Globus pallidus (tissue), 1 donor: ENCODE results near the gene DDX41.

ENCODE experiments used
- DNase-seq: peaks from one replicate; pipeline ENCODE4 v3.0.0-alpha.2; 2015; ENCODE audit warnings: low spot score

The DDX41 gene

GRCh38 chr5:177513500-177513899 lies 3.3 kb downstream of the DDX41 start:
- no peak for DNase-seq

GRCh38 chr5:177512736-177513380 lies 3.9 kb downstream of the DDX41 start:
- no peak for DNase-seq

- no peak for DNase-seq
Observed at GRCh38 chr5:177511796-177512675, 4.7 kb downstream of the DDX41 start.

GRCh38 chr5:177511181-177511580 lies 5.6 kb downstream of the DDX41 start:
- no peak for DNase-seq

- no peak for DNase-seq
Observed at GRCh38 chr5:177510567-177511053, 6.2 kb downstream of the DDX41 start.

GRCh38 chr5:177509991-177510566 lies 6.7 kb downstream of the DDX41 start:
- no peak for DNase-seq

- DNase-seq, result no peak
Observed at GRCh38 chr5:177509381-177509951, 7.3 kb downstream of the DDX41 start, which contains the start of gene DOK3. Gene DOK3 (minus strand): TSS chr5:177509826. CDS start chr5:177509540, 286 bp downstream.

- DNase-seq, result no peak
Observed at GRCh38 chr5:177508837-177509236, 7.9 kb downstream of the DDX41 start.

- DNase-seq, result no peak
Observed at GRCh38 chr5:177508221-177508611, 8.5 kb downstream of the DDX41 start.

- no peak for DNase-seq
Observed at GRCh38 chr5:177507596-177508220, 9.1 kb downstream of the DDX41 start.

GRCh38 chr5:177507165-177507564 lies 9.6 kb downstream of the DDX41 start:
- DNase-seq, result no peak

GRCh38 chr5:177505075-177505474 lies 11.7 kb downstream of the DDX41 start:
- DNase-seq, result no peak

GRCh38 chr5:177504086-177505056 lies 12.4 kb downstream of the DDX41 start:
- no peak for DNase-seq

GRCh38 chr5:177503351-177504085 lies 13.2 kb downstream of the DDX41 start:
- no peak for DNase-seq

- DNase-seq, result no peak
Observed at GRCh38 chr5:177502886-177503285, 13.9 kb downstream of the DDX41 start.

GRCh38 chr5:177501874-177502678 lies 14.7 kb downstream of the DDX41 start:
- no peak for DNase-seq

- peak; percentile 74 for DNase-seq
Observed at GRCh38 chr5:177500685-177501522, 15.9 kb downstream of the DDX41 start.

- DNase-seq, result no peak
Observed at GRCh38 chr5:177499842-177500241, 16.9 kb downstream of the DDX41 start.
